Thyroid gland (tissue), 4 donors: ENCODE data around the gene TAP1. TPM values are rescaled to one million over a fixed set of nuclear protein-coding genes. Genes with fewer than 3 reads are reported as not detected.

Source experiments
- DNase-seq, 2 donors: peaks; one replicate each; pipeline ENCODE4 v3.0.0-alpha.2; 2019
- H3K27ac ChIP-seq, 3 donors: fragments of 200-600 bp; sonication (generic); 1 replicate in 2 of 3; 2 replicates in 1 of 3; pipeline ENCODE4 v1.5.1; 2016 to 2019; ENCODE audit warnings: mild to moderate bottlenecking in 1 of 3, moderate library complexity in 1 of 3
- H3K27me3 ChIP-seq: fragments of 200-600 bp; sonication (generic); one replicate; pipeline ENCODE4 v1.5.1; 2019
- H3K36me3 ChIP-seq, 2 donors: fragments of 200-600 bp; sonication (generic); one replicate each; pipeline ENCODE4 v1.5.1; 2016 to 2019
- H3K4me1 ChIP-seq, 2 donors: fragments of 200-600 bp; sonication (generic); one replicate each; pipeline ENCODE4 v1.5.1; 2017 to 2019
- H3K4me3 ChIP-seq, 3 donors: fragments of 200-600 bp; sonication (generic); replicated peaks in 1 of 3; 1 replicate in 2 of 3; 2 replicates in 1 of 3; pipeline ENCODE4 v1.5.1; 2016; ENCODE audit warnings: mild to moderate bottlenecking in 1 of 3
- H3K9me3 ChIP-seq: fragments of 200-600 bp; sonication (generic); one replicate; pipeline ENCODE4 v1.5.1; 2017
- CTCF ChIP-seq, 6 experiments: fragments of 200-600 bp in 3 of 6; fragments of 450-650 bp in 3 of 6; sonication (generic) in 3 of 6; IDR thresholded peaks; one replicate each; pipeline ENCODE4 v1.5.1; 2016 to 2019; ENCODE audit warnings: antibody characterized with exemption in 6 of 6, mild to moderate bottlenecking in 2 of 6, inconsistent platforms in 1 of 6, moderate library complexity in 1 of 6
- POLR2A ChIP-seq, 2 donors: fragments of 450-650 bp; IDR thresholded peaks; one replicate each; pipeline ENCODE4 v1.6.1; 2017; ENCODE audit warnings: antibody characterized with exemption in 2 of 2, mild to moderate bottlenecking in 2 of 2, moderate library complexity in 1 of 2
- WGBS, 2 donors: methylation state at CpG; one replicate each; pipeline ENCODE4 v1.1.5; 2017; 5-methylcytosine and 5-hydroxymethylcytosine counted together
- intact Hi-C: fragments of 100-400 bp; cut with DNase I; formaldehyde crosslinking; loops from one replicate; pipeline ENCODE4 v1.15.1; 2023
- total RNA-seq, 4 donors: library from RNA; depleted of rRNA; stranded (reverse); fragments of >200 nt; gene quantifications; one replicate each; pipeline ENCODE4 v1.2.3, GENCODE V29; 2016

Gene TAP1
- total RNA-seq, 4 donors from 2014 or later: 11.0 to 28.5 (median 22.5) TPM

GRCh38 chr6:32835167-32835893, 18.2 kb downstream of the TAP1 start:
- peaks cover 6 to 22% of the 10 kb centered on the region in 2 donors for H3K4me1 ChIP-seq
- 93 to 94% methylated on average over 16 of the region's 16 CpGs for WGBS, 2 donors
- H3K27ac ChIP-seq: no peak overlapping the region
- H3K36me3 ChIP-seq: peaks cover 0 to under 1% of the 10 kb centered on the region in 2 donors
- TF ChIP-seq CTCF (IDR thresholded peaks at IDR 0.05): no peak
- no peak for TF ChIP-seq POLR2A (IDR thresholded peaks at IDR 0.05)
- intact Hi-C loops: loop anchor here (5.0 kb wide), 1 partner anchor 37 kb away; no protein-coding TSS in a partner anchor
- DNase-seq: no peak
- H3K27me3 ChIP-seq: no peaks in the 10 kb centered on the region
- H3K9me3 ChIP-seq: no peaks in the 10 kb centered on the region
- no peak overlapping the region for H3K4me3 ChIP-seq

- WGBS, 2 donors: 85 to 90% methylated on average over 5 of the region's 5 CpGs
- H3K9me3 ChIP-seq: no peaks in the 10 kb centered on the region
- no peaks in the 10 kb centered on the region for H3K27me3 ChIP-seq
- H3K4me1 ChIP-seq: peaks cover 6 to 17% of the 10 kb centered on the region in 2 donors
- H3K27ac ChIP-seq: no peak overlapping the region
- H3K4me3 ChIP-seq: no peak overlapping the region
- TF ChIP-seq CTCF (IDR thresholded peaks at IDR 0.05) (no peak), POLR2A (IDR thresholded peaks at IDR 0.05) (no peak)
- intact Hi-C loops: no loop called here
- DNase-seq: no peak
- H3K36me3 ChIP-seq: no peaks in the 10 kb centered on the region
Measured at GRCh38 chr6:32833664-32834063, 19.8 kb downstream of the TAP1 start.

GRCh38 chr6:32832535-32832934, 21.0 kb downstream of the TAP1 start:
- H3K4me1 ChIP-seq: peaks cover 1 to 12% of the 10 kb centered on the region in 2 donors
- no peaks in the 10 kb centered on the region for H3K36me3 ChIP-seq
- no peaks in the 10 kb centered on the region for H3K27me3 ChIP-seq
- TF ChIP-seq CTCF (IDR thresholded peaks at IDR 0.05) (no peak), POLR2A (IDR thresholded peaks at IDR 0.05) (no peak)
- no peak for DNase-seq
- H3K4me3 ChIP-seq: no peak overlapping the region
- intact Hi-C loops: no loop called here
- no peak overlapping the region for H3K27ac ChIP-seq
- no peaks in the 10 kb centered on the region for H3K9me3 ChIP-seq
- 76% methylated on average over 13 of the region's 13 CpGs for WGBS, 2 donors

GRCh38 chr6:32830936-32831335, 22.6 kb downstream of the TAP1 start:
- TF ChIP-seq CTCF (IDR thresholded peaks at IDR 0.05): no peak
- TF ChIP-seq POLR2A (IDR thresholded peaks at IDR 0.05): no peak
- peak; percentile 66 to 72 for DNase-seq
- H3K9me3 ChIP-seq: no peaks in the 10 kb centered on the region
- H3K4me3 ChIP-seq: no peak overlapping the region
- no peak overlapping the region for H3K27ac ChIP-seq
- no peaks in the 10 kb centered on the region for H3K27me3 ChIP-seq
- H3K36me3 ChIP-seq: no peaks in the 10 kb centered on the region
- H3K4me1 ChIP-seq: peaks cover 0 to 9% of the 10 kb centered on the region in 2 donors
- 28 to 30% methylated on average over 5 of the region's 5 CpGs for WGBS, 2 donors
- intact Hi-C loops: no loop called here

GRCh38 chr6:32830017-32830416, 23.5 kb downstream of the TAP1 start:
- TF ChIP-seq CTCF (IDR thresholded peaks at IDR 0.05): no peak
- no peak for TF ChIP-seq POLR2A (IDR thresholded peaks at IDR 0.05)
- H3K27ac ChIP-seq: no peak overlapping the region
- intact Hi-C loops: no loop called here
- no peaks in the 10 kb centered on the region for H3K36me3 ChIP-seq
- DNase-seq: no peak
- H3K4me1 ChIP-seq: peaks cover 0 to 9% of the 10 kb centered on the region in 2 donors
- WGBS, 2 donors: 96 to 99% methylated on average over 5 of the region's 5 CpGs
- no peak overlapping the region for H3K4me3 ChIP-seq
- no peaks in the 10 kb centered on the region for H3K27me3 ChIP-seq
- no peaks in the 10 kb centered on the region for H3K9me3 ChIP-seq
